GM10248 (cell line): Measurements from ENCODE around the gene EYA4.

ENCODE experiments used
- CTCF ChIA-PET: fragments of 300-600 bp; sonication (Branson Sonifier 250); formaldehyde crosslinking; extraction: SDS; loops from one replicate; lab custom pipeline; 2021; ENCODE audit warnings: antibody characterized with exemption; lab: Yijun Ruan, JAX
- POLR2A ChIA-PET: fragments of 350-650 bp; sonication (Branson Sonifier 250); formaldehyde crosslinking; extraction: SDS; loops from one replicate; lab custom pipeline; 2020; ENCODE audit warnings: antibody characterized with exemption; lab: Yijun Ruan, JAX
- DNase-seq: peaks from one replicate; pipeline ENCODE4 v3.0.0; 2012; ENCODE audit errors: extremely low spot score
- CTCF ChIP-seq: IDR thresholded peaks from 2 replicates; pipeline ENCODE4 v1.5.1; 2012; ENCODE audit warnings: mild to moderate bottlenecking, low read depth; ENCODE audit errors: extremely low read depth, missing control alignments, control extremely low read depth

Gene EYA4

GRCh38 chr6:133388731-133389130 lies 147.6 kb downstream of the EYA4 start:
- ChIA-PET POLR2A (no interaction called here), CTCF (interaction anchor here (0.9 kb wide), 1 partner anchor 8 kb away, joined by 3 read pairs; no protein-coding TSS in a partner anchor)
- no peak for TF ChIP-seq CTCF
- DNase-seq: no peak

DNA sequence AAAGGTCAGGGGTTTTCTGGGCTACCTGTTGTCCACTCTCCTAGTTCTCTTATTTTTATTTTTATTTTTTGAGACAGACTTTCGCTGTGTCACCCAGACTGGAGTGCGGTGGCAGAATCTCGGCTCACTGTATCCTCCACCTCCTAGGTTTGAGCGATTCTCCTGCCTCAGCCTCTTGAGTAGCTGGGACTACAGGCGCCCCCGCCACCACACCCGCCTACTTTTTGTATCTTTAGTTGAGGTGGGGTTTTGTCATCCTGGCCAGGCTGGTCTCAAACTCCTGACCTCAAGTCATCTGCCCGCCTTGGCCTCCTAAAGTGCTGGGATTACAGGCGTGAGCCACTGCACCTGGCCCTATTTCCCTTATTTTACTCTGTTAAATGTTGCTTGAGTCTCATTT lies 149.0 kb downstream of the EYA4 start:
- TF ChIP-seq CTCF: no peak
- DNase-seq: no peak
- CTCF ChIA-PET: no interaction called here
- POLR2A ChIA-PET: no interaction called here

DNA sequence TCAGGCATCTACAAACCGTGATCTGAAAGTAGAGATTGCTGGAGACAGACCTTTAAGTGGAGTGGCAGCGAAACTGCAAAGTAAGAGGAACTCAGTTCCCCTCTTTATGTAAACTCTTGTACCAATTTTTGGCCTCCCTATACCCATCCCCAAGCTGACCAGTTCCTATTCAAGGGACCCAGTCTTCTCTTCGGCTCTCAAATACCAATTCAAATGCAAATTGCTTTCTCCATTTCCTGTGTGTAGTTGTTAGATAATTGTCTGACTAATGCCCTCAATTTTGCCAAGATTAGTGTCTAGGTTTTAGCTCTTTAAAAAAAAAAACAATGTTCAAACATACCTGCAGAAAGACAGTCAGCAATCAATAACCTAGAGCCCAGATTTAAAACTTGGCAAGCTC lies 150.9 kb downstream of the EYA4 start:
- no peak for DNase-seq

GRCh38 chr6:133392641-133393040 lies 151.5 kb downstream of the EYA4 start:
- no peak for TF ChIP-seq CTCF
- no peak for DNase-seq
- POLR2A ChIA-PET: no interaction called here
- CTCF ChIA-PET: interaction anchor here (0.9 to 1.3 kb wide), 2 partner anchors 9 to 20 kb away, joined by 3 to 4 read pairs; no protein-coding TSS in a partner anchor

More for the DNA sequence above, 150.9 kb downstream of the EYA4 start:
- ChIA-PET CTCF (interaction anchor here (0.9 to 1.3 kb wide), 2 partner anchors 10 to 20 kb away, joined by 3 to 4 read pairs; no protein-coding TSS in a partner anchor), POLR2A (no interaction called here)
- TF ChIP-seq CTCF: no peak

GRCh38 chr6:133393891-133394290 lies 152.7 kb downstream of the EYA4 start:
- DNase-seq: no peak
- no peak for TF ChIP-seq CTCF
- CTCF ChIA-PET: interaction anchor here (1.1 kb wide), 1 partner anchor 8 kb away, joined by 3 read pairs; no protein-coding TSS in a partner anchor
- POLR2A ChIA-PET: no interaction called here

DNA sequence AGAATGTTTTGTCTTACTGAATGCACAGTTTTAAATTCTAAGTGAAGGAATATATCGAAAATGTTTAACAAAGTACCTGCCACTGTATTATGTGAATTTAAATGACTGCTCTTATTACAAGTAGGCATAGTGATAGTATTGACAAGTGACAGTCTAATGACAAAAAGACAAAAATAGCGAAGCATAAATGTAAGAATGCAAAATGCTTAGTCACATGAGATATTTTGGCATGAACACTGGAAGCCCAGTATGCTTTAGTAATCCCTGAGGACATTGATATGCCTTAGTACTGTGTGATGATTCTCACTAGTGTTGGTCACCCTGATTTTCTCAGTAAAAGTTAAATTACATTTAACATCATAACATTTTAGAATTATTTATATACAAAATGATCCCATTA lies 153.5 kb downstream of the EYA4 start:
- no peak for DNase-seq
- no peak for TF ChIP-seq CTCF
- ChIA-PET POLR2A (no interaction called here), CTCF (interaction anchor here (1.2 kb wide), 1 partner anchor 13 kb away, joined by 3 read pairs; no protein-coding TSS in a partner anchor)
